ENCODE measurements around the gene VDAC1. TPM values are rescaled to one million over a fixed set of nuclear protein-coding genes. Genes with fewer than 3 reads are reported as not detected.

VDAC1 gene
- total RNA-seq, 1 experiment from 2014 or later = 334 TPM

GRCh38 chr5:133921979-133922378 is 82.8 kb downstream of the VDAC1 start:
- no TSS peak for BruUV-seq (replicated peaks)
- ChIA-PET CTCF (no interaction called here), POLR2A (no interaction called here)
- Mint-ChIP-seq H3K9me3 (ENCODE audit: unreplicated experiment) (no peaks in the 10 kb centered on the region), H3K27ac (ENCODE audit: low read depth, unreplicated experiment) (no peak overlapping the region), H3K4me3 (ENCODE audit: unreplicated experiment) (no peak overlapping the region), H3K27me3 (ENCODE audit: insufficient read depth, unreplicated experiment) (peaks cover 37% of the 10 kb centered on the region), H3K36me3 (ENCODE audit: insufficient read depth, unreplicated experiment) (no peaks in the 10 kb centered on the region), H3K4me1 (ENCODE audit: insufficient read depth, unreplicated experiment) (no peaks in the 10 kb centered on the region)
- DNase-seq (ENCODE audit: unreplicated experiment) = no peak
- TF ChIP-seq, protein P1, sequence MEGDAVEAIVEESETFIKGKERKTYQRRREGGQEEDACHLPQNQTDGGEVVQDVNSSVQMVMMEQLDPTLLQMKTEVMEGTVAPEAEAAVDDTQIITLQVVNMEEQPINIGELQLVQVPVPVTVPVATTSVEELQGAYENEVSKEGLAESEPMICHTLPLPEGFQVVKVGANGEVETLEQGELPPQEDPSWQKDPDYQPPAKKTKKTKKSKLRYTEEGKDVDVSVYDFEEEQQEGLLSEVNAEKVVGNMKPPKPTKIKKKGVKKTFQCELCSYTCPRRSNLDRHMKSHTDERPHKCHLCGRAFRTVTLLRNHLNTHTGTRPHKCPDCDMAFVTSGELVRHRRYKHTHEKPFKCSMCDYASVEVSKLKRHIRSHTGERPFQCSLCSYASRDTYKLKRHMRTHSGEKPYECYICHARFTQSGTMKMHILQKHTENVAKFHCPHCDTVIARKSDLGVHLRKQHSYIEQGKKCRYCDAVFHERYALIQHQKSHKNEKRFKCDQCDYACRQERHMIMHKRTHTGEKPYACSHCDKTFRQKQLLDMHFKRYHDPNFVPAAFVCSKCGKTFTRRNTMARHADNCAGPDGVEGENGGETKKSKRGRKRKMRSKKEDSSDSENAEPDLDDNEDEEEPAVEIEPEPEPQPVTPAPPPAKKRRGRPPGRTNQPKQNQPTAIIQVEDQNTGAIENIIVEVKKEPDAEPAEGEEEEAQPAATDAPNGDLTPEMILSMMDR (IDR thresholded peaks at IDR 0.05; ENCODE audit: unreplicated experiment) = no peak
- intact Hi-C loops (cut with micrococcal nuclease) = no loop called here

Other genes starting within 250 kb of the VDAC1 start
- 35.1 and 53.2 TPM in 2 replicates for gene C5orf15, start 36.4 kb downstream of the VDAC1 start, total RNA-seq (2022)
- gene TCF7, start 109.7 kb upstream of the VDAC1 start, total RNA-seq (2022) = 0.29 and 0.42 TPM in 2 replicates
- gene SKP1, start 172.0 kb upstream of the VDAC1 start, total RNA-seq (2022) = 415 and 488 TPM in 2 replicates
- 317 and 359 TPM in 2 replicates for gene PPP2CA, start 221.1 kb upstream of the VDAC1 start, total RNA-seq (2022)